Central memory CD8-positive, alpha-beta T cell (primary cell): ENCODE results near the gene NBPF11.
"Not testable (repeated sequence)": the region's sequence is repeated elsewhere in the genome, so short reads cannot be mapped to it uniquely, and the experiment has no call there.

Experiments
- ATAC-seq: fragments of 150-1000 bp; cut with Tn5 transposase; replicated peaks from 2 replicates; pipeline ENCODE4 v1.10.0; 2022; ENCODE audit warnings: mild to moderate bottlenecking, moderate FRiP score, moderate number of reproducible peaks; ENCODE audit not compliant: poor library complexity, severe bottlenecking; ENCODE audit errors: extremely low read depth
- DNase-seq, 2 donors: peaks; one replicate each; pipeline ENCODE4 v3.0.0; 2021; ENCODE audit warnings: low spot score in 2 of 2
- H3K27ac Mint-ChIP-seq: one replicate; pipeline ENCODE4 v1.8.0; 2022; ENCODE audit warnings: low read depth, mild to moderate bottlenecking, moderate library complexity, mixed read lengths
- H3K27me3 Mint-ChIP-seq: one replicate; pipeline ENCODE4 v1.8.0; 2022; ENCODE audit warnings: mixed read lengths
- H3K36me3 Mint-ChIP-seq: one replicate; pipeline ENCODE4 v1.8.0; 2022; ENCODE audit warnings: mild to moderate bottlenecking, moderate library complexity, mixed read lengths; ENCODE audit not compliant: insufficient read depth
- H3K4me1 Mint-ChIP-seq: one replicate; pipeline ENCODE4 v1.8.0; 2022; ENCODE audit warnings: mixed read lengths
- H3K4me3 Mint-ChIP-seq: one replicate; pipeline ENCODE4 v1.8.0; 2022; ENCODE audit warnings: mild to moderate bottlenecking, moderate library complexity, mixed read lengths
- H3K9me3 Mint-ChIP-seq: one replicate; pipeline ENCODE4 v1.8.0; 2022; ENCODE audit warnings: mixed read lengths

The NBPF11 gene

GRCh38 chr1:148068201-148068600 is 83.9 kb downstream of the NBPF11 start:
- not testable (repeated sequence) for H3K4me1 Mint-ChIP-seq, H3K27me3 Mint-ChIP-seq, H3K36me3 Mint-ChIP-seq, H3K4me3 Mint-ChIP-seq, H3K27ac Mint-ChIP-seq, DNase-seq, H3K9me3 Mint-ChIP-seq, ATAC-seq

- ATAC-seq: peak; percentile 36
Measured at GRCh38 chr1:148060294-148060701, 91.8 kb downstream of the NBPF11 start.

GRCh38 chr1:148057384-148057783 is 94.7 kb downstream of the NBPF11 start:
- not testable (repeated sequence) for H3K4me3 Mint-ChIP-seq, H3K36me3 Mint-ChIP-seq, H3K27ac Mint-ChIP-seq, H3K9me3 Mint-ChIP-seq, ATAC-seq, H3K4me1 Mint-ChIP-seq, H3K27me3 Mint-ChIP-seq, DNase-seq

More at GRCh38 chr1:148060294-148060701, 91.8 kb downstream of the NBPF11 start:
- H3K27ac Mint-ChIP-seq, DNase-seq, H3K27me3 Mint-ChIP-seq, H3K4me1 Mint-ChIP-seq, H3K9me3 Mint-ChIP-seq, H3K36me3 Mint-ChIP-seq: not testable (repeated sequence)
- peak overlapping the region; percentile 34 for H3K4me3 Mint-ChIP-seq
